ENCODE results near the gene APOL1.

DNA sequence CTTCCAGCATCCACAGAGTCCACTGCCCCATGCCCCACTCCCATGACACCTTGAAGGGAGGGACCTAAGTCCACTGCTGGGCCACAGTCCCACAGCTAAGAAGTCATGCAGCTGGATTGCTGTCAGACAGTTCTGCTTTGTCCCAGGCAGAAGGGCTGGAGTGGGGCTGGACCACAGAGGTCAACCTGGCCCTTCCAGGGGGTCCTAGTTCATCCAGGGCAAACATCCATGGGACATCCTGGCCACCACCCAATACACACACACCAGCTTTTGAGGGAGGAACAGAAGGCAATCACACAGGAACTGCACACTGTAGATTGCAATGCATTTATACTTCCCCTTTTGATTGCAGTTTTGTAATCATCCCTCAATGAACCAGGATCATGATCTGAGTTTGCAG is 40.0 kb upstream of the APOL1 start:
- no peak for TF ChIP-seq POLR2A (IDR thresholded peaks at IDR 0.05)
- TF ChIP-seq, protein P1, sequence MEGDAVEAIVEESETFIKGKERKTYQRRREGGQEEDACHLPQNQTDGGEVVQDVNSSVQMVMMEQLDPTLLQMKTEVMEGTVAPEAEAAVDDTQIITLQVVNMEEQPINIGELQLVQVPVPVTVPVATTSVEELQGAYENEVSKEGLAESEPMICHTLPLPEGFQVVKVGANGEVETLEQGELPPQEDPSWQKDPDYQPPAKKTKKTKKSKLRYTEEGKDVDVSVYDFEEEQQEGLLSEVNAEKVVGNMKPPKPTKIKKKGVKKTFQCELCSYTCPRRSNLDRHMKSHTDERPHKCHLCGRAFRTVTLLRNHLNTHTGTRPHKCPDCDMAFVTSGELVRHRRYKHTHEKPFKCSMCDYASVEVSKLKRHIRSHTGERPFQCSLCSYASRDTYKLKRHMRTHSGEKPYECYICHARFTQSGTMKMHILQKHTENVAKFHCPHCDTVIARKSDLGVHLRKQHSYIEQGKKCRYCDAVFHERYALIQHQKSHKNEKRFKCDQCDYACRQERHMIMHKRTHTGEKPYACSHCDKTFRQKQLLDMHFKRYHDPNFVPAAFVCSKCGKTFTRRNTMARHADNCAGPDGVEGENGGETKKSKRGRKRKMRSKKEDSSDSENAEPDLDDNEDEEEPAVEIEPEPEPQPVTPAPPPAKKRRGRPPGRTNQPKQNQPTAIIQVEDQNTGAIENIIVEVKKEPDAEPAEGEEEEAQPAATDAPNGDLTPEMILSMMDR (IDR thresholded peaks at IDR 0.05), result no peak
